GM19023 (cell line): ENCODE results near the gene CCDC107.
A peak's percentile ranks its signal among the peaks of the same experiment; 100 is the strongest.
"Not testable (repeated sequence)": the region's sequence is repeated elsewhere in the genome, so short reads cannot be mapped to it uniquely, and the experiment has no call there.

ENCODE experiments used
- ATAC-seq: cut with Tn5 transposase; IDR thresholded peaks from one replicate; pipeline ENCODE4 v1.9.1; 2021; ENCODE audit warnings: mild to moderate bottlenecking, moderate library complexity; ENCODE audit not compliant: unreplicated experiment

Gene CCDC107

DNA sequence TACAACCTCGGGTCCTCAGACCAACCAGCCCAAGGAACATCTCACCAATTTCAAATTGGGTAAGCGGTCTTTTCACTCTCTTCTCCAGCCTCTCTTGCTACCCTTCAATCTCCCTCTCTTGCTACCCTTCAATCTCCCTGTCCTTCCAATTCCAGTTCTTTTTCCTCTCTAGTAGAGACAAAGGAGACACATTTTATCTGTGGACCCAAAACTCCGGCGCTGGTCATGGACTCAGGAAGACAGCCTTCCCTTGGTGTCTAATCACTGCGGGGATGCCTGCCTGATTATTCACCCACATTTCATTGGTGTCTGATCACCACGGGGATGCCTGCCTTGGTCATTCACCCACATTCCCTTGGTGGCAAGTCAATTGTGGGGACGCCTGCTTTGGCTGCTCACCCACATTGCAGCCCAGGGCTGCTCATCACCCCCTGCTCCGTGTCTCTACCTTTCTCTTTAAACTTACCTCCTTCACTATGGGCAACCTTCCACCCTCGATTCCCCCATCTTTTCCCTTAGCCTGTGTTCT, 20.6 kb upstream of the CCDC107 start:
- ATAC-seq: not testable (repeated sequence)

DNA sequence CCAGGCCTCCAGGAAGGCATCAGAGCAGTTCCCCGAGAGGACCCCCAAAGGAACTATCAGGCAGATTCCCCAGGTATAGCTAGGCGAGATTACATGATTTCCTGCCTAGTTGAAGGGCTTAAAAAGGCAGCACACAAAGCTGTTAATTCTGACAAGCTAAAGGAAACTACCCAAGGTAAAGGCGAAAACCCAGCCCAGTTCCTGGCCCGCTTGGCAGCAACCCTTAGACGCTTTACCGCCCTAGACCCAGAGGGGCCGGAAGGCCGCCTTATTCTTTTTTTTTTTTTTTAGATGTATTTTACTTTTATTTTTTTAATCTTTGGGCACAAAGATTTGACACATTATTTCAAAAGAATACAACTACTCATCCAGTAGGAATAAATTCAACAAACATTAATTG, 19.3 kb upstream of the CCDC107 start:
- ATAC-seq: not testable (repeated sequence)

DNA sequence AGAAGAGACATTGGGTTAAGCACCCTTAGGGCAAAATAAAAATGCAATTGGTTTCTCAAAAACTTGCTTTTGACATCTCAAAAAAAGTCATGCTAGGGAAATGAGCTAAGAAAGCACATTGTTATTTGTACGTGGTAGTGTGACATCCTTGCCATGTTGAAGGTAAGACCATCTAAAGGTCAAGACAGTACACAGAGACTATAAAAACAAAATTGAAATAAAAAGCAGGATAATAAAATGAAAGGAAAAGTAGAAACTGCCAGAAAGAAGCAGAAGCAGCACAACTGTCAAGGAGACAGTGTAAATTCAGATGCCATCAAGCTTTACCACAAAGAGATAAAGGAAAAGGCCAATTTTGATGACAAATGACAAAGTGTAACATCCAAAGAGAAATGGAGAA, 18.9 kb upstream of the CCDC107 start:
- not testable (repeated sequence) for ATAC-seq

DNA sequence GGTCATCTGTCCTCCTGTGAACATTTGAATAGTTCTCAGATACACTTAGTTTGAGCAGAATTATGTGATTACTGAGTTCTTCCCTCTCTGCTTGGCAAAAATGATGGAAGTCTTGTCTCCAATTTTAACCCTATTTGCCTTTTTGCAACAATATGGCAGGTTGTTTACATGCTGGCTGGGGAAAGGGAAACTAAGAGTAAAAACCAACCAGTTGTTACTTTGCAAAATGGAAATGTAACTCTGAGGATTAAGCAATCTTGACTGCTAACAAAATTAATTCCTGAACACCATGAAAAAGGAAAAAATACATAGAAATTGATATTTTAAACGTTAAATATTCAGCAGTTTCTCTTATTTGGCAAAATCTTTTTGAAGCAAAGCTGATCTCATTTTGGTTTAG, 18.5 kb upstream of the CCDC107 start:
- ATAC-seq: no peak

DNA sequence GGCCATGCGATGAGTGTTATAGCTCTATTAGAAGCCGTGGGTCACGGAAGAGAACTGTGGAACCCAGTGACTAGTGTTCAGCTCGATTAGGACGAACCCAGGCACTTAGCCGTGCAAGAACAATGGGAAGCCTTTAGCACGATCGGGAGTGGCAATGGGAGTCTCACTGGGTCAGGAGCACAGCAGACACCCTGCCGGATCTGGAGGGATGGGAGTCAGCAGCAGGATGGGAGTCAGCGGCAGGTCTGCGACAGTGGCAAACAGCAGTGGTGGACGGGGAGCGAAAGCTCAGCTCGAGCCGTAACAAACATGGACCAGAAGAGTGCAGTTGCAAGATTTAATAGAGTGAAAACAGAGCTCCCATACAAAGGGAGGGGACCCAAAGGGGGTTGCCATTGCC, 17.7 kb upstream of the CCDC107 start:
- not testable (repeated sequence) for ATAC-seq

DNA sequence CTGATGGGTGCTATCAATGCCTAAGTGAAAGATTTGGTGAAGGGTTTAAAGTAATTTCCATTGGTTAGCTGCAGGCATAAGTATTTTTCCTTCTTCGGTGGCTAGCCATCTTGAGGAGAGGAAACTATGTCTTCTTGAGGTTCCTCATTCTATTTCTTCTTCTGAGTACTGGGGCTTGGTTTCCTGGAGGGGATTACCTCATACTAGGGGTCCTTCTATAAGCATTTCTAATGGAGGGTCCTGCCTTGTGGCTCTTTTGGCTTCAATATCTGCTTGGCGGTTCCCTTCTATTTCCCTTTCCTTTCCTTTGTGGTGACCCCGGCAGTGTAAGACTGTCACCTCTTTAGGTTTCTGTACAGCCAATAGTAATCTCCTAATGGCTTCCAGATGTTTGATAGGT, 16.6 kb upstream of the CCDC107 start:
- ATAC-seq: not testable (repeated sequence)

DNA sequence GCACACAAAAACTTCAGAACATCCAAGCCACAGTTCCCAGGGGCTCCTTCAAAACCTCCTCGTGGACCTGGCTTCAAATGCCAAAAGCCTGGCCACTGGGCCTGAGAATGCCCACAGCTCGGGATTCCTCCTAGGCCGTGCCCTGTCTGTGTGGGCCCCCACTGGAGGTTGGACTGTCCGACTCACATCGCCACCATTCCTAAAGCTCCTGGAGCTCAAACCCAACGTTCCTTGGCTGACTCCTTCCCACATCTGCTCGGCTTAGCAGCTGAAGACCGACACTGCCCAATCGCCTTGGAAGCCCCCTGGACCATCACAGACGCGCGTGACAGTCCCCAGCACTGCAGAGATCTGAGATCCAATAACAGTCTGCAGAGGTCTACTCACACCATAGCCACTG, 15.0 kb upstream of the CCDC107 start:
- no peak for ATAC-seq

DNA sequence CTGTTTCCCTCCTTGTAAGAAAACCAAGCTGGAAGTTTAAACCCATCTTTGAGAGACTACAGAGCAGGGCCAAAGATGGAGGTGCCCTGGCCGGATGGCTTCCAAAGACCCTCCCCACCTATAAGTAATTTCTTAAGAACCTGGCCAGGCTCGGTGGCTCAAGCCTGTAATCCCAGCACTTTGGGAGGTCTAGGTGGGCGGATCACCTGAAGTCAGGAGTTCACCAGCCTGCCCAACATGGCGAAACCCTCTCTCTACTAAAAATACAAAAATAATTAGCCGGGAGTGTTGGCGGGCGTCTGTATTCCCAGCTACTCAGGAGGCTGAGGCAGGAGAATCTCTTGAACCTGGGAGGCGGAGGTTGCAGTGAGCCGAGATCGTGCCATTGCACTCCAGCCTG, 12.4 kb upstream of the CCDC107 start:
- not testable (repeated sequence) for ATAC-seq

DNA sequence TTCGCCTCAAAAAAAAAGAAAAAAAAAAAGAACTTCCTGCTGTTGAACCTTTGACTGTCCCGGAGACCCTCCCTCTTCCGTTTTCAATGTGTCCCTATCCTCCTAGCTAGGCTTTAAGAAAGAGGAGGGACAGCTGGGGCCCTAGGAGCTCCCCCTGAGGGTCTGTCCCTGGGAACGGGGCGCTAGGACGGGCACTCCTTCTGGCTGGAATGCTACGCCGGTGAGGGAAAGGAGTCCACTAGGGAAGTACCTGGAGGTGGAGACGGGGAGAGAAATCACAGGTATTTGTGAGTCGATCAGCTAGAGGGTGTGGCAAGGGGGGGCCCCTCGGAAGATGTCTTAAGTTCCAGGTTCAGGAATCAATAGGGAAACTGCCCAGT, 11.9 kb upstream of the CCDC107 start:
- no peak for ATAC-seq

DNA sequence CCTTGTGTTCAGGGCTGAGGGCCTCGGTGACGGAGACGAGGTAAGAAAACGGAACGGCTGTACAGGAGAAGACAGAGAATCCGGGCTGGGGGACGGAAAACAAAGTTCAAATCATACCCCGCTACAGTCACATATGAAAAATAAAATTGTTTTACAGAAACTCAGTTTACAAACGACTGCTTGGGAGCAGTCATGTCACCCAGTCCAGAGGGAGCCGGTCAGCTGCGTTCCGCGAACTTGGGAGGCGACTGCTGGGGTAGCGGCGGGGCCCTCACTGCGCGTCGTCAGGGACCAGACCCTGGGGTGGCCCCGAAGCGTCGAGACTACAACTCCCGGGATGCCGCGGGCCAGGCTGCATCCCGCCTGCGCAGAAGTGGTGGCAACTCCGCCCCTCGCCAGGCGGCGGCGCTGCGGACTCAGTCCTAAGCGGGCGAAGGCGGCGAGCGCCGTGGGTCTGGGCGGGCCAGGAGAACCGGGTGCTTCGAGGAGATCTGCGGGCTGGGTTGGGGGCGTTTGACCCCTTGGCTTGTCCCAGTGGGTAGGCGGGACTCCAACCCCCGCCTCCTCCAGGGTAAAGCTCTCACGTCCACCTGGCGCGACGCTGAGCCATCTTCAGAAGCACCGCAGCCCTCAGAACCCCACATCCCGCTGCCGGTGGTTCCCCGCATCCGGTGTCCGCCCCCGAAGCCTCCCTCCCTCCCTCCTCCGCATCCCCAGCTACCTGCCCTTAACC, 11.4 kb upstream of the CCDC107 start:
- ATAC-seq: peak; percentile 77

DNA sequence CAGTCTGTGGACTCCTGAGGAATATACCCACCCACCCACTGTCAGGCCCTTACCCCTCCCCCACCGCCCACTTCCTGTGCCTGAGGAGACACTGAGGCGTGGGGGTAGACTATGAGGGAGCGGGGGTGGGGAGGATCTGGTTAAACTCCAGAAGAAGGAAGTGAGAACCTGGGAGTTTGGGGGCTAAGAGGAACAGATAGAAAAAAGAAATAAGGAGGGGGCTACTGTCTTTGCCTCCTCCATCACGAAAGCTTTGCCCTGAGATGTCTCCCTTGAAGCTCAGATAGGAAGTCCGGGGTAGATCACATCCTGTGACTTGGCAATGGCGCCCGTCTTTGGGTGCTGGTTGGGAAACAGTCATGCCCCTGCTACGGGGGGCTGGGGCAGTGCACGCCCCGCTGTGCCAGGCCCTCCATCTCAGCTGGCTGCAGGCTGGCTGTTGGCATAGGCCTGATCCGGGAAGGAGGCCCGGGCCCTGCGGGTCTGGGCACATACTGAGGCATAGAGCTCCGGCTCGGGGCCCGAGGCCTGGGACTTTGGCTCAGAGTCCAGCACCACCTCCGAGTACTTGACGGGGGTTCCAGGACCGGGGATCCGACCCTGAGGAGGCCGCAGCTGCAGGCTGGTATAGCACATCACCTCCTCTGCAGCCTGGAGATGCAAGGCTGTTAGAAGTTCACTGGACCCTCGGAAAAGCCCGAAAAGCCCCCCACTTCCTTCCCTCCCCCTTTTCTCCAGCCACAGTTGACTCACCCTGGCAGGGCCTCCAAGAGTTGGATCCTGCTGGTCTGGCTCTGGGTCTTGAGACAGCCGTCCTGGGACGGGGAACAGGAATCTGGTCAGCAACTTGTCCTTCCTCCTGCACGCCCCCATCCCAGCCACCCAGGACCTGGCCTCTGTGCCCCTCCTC, 8.4 kb upstream of the CCDC107 start:
- ATAC-seq: no peak

DNA sequence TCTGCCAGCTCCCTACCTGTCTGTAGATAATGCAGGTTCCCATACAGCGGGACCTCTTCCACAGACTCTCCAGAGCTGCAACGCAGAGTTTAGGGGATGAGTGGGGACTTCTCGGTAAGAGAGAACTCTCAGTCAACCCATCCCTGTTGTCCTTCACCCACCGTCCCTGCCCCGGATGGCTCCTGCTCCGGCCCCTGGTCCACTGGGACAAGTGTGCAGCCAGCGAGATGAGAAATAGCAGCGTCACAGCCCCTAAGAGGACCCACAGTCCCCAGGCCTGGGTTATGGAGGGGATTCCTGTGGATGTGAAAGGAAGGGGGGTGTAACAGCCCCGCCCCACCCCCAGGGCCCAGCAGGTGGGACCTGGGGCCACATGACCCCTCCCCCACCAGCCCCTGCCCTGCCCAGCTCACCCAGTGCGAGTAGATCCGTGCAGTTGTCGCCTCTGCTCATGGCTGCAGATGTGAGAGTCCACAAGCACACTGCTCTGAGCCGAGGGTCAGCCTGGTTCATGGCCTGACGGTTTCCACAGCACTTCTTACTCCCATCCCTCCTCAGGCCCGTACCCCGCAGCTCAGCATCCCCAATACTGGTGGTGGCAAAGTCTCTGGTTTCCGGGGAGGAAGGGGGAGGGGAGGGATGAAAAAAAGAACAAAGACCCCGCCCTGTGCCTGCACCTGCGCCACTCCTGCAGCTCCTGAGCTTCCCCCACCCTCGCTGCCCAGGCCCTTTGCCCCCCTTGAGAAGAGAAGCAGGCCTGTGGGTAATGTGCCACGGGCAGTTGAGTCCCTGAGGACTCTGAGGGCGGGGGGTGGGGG, 7.5 kb upstream of the CCDC107 start, which contains the start of gene SIT1:
Gene SIT1, minus strand, starts transcription at position 591 of the 818 bp plus-strand sequence. Its CDS starts 78 bp downstream, at position 513.
- ATAC-seq: no peak

DNA sequence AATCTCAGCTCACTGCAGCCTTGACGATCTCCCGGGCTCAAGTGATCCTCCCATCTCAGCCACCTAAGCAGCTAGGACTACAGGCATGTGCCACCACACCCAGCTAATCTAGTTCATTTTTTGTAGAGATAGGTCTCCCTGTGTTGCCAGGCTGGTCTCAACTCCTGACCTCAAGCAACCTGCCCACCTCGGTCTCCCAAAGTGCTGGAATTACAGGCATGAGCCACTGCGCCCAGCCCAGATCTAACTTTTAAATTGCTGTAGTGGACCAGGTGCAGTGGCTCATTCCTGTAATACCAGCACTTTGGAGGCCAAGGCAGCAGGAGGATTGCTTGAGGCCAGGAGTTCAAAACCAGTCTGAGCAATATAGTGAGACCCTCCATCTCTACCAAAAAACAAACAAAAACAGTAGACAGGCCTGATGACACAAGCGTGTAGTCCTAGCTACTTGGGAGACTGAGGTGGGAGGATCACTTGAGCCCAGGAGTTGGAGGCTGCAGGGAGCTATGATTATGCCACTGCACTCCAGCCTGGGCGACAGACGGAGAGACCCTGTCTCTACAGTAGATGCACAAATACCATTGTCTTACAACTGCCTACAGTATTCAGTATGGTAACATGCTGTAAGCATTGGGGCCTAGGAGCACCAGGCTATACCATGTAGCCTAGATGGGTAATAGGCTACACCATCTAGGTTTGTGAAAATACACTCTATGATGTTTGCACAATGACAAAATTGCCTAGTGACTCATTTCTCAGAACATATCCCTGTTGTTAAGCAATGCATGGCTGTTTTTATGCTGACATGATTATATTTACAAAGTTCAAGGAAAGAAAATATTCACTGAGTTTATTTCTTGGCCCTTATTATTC, 5.9 kb upstream of the CCDC107 start:
- ATAC-seq: no peak

DNA sequence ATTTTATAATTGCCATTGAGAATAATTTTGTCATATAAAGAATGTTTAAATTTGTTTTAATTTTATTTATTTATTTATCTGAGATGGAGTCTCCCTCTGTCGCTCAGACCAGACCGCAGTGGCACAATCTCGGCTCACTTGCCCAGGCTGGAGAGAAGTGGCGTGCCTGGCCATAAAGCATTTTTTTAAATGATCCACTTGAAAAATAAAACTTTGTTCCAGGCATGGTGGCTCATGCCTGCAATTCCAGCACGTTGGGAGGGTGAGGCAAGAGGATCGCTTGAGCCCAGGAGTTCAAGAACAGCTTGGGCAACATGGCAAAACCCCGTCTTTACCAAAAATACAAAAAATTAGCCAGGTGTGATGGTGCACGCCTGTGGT, 5.3 kb upstream of the CCDC107 start:
- ATAC-seq: no peak

DNA sequence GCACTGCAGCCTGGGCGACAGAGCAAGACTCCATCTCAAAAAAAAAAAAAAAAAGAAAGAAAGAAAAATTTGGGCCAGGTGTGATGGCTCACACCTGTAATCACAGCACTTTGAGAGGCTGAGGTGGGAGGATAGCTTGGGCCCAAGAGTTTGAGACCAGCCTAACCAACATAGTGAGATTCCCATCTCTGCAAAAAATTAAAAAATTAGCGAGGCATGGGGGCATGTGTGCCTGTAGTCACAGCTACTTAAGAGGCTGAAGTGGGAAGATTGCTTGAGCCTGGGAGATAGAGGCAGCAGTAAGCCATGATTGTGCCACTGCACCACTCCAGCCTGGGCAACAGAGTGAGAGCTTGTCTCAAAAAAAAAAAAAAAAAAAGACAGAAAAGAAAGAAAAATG, 4.5 kb upstream of the CCDC107 start:
- ATAC-seq: no peak

DNA sequence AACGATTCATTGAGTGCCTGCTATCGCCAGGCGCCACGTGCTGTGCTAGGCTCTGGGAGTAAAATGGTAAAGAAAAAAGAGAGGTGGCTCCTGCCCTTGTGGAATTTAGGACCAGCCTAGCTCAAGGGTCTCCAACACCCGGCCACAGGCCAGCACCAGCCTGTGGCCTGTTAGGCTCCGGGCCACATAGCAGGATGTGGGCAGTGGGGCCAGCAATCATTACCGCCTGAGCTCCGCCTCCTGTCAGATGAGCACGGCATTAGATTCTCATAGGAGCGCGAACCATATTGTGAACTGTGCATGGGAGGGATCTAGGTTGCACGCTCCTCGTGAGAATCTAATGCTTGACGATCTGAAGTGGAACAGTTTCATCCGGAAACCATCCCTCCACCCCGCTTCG, 1.7 kb upstream of the CCDC107 start:
- ATAC-seq: no peak

DNA sequence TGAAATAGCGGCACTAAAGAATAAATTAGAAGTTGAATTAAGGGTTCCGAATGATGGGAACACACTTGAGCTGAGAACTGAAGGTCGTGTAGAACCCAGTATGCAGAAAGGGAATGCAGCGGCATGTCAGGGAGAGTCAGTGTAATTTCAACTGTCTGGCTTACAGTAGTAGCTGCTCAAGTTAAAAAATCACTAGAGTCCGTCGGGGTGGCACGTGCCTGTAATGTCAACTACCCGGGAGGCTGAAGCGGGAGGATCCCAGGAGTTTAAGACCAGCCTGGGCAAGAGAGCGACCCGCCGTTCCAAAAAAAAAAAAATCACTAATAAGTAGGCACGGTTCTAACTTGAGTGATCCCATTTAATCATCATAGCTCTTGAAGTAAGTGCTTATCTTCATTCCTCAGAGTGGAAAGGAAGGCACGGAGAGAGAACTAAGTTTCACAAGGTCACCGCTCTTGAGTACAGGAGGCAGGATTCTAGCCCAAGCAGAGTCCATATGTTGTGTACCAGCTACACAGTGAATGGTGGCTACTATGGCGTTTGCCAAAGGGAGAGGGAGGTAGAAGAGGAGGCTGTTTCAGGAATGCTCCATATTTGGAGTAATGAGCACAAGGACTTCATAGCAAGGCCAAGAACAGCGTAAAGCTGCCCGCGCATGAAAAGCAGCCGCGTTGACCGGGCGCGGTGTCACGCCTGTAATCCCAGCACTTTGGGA, 1.1 kb upstream of the CCDC107 start:
- peak; percentile 1 for ATAC-seq

DNA sequence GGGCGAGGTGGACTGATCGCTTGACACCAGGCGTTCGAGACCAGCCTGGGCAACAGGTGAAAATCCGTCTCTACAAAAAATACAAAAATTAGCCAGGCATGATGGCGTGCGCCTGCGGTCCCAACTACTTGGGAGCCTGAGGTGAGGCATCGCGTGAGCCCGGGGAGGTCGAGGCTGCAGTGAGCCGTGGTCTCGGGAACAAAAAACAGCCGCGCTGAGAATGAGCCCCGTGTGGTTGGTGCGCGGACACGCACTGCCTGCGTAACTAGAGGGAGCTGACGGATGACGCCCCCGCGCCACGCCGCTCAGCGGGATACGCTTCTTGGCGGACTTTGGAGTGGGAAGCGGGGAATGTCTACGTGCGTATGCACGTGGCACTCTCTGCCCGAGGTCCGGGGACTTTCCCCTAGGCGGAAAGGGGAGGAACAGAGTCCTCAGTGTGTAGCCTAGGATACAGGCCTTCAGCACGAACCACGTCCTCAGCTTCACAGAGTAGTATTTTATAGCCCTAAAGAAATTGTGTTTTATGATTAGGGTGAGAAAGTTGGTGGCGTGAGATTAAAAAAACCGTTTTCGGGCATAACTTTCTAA, 451 bp upstream of the CCDC107 start, which contains the start of gene RMRP:
Gene RMRP, minus strand, starts transcription at position 474 of the 591 bp plus-strand sequence.
- ATAC-seq: peak; percentile 85

DNA sequence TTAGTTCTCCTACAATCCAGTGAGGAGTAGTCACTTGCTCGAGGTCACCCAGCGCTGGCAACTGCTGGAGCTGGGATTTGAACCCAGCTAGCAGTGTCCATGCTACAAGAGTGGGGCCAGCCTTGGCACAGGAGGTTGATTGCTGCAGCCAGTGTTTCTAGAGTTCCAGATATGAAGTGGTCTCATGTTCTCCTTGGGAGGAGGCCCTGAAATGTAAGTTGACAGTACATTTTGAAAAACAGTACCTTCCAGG, 802 bp downstream of the CCDC107 start:
- ATAC-seq: no peak
